ENCODE data around the gene AADACL3. TPM values are rescaled to one million over a fixed set of nuclear protein-coding genes. Genes with fewer than 3 reads are reported as not detected.

Gene AADACL3
- total and polyA plus RNA-seq, 9 of the 15 experiments (the other 6 are each of a cell fraction or from before 2014, with no cell fraction given) = not detected

DNA sequence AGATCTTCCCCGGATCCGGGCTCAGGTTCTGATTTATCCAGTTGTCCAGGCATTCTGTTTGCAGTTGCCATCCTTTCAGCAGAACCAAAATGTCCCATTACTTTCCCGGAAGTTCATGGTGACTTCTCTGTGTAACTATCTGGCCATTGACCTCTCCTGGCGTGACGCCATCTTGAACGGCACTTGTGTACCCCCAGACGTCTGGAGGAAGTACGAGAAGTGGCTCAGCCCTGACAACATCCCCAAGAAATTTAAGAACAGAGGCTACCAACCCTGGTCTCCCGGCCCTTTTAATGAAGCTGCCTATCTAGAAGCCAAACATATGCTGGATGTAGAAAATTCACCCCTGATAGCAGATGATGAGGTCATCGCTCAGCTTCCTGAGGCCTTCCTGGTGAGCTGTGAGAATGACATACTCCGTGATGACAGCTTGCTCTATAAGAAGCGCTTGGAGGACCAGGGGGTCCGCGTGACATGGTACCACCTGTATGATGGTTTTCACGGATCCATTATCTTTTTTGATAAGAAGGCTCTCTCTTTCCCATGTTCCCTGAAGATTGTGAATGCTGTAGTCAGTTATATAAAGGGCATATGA lies 49.7 kb upstream of the AADACL3 start (continued):
- TF ChIP-seq, protein P1, sequence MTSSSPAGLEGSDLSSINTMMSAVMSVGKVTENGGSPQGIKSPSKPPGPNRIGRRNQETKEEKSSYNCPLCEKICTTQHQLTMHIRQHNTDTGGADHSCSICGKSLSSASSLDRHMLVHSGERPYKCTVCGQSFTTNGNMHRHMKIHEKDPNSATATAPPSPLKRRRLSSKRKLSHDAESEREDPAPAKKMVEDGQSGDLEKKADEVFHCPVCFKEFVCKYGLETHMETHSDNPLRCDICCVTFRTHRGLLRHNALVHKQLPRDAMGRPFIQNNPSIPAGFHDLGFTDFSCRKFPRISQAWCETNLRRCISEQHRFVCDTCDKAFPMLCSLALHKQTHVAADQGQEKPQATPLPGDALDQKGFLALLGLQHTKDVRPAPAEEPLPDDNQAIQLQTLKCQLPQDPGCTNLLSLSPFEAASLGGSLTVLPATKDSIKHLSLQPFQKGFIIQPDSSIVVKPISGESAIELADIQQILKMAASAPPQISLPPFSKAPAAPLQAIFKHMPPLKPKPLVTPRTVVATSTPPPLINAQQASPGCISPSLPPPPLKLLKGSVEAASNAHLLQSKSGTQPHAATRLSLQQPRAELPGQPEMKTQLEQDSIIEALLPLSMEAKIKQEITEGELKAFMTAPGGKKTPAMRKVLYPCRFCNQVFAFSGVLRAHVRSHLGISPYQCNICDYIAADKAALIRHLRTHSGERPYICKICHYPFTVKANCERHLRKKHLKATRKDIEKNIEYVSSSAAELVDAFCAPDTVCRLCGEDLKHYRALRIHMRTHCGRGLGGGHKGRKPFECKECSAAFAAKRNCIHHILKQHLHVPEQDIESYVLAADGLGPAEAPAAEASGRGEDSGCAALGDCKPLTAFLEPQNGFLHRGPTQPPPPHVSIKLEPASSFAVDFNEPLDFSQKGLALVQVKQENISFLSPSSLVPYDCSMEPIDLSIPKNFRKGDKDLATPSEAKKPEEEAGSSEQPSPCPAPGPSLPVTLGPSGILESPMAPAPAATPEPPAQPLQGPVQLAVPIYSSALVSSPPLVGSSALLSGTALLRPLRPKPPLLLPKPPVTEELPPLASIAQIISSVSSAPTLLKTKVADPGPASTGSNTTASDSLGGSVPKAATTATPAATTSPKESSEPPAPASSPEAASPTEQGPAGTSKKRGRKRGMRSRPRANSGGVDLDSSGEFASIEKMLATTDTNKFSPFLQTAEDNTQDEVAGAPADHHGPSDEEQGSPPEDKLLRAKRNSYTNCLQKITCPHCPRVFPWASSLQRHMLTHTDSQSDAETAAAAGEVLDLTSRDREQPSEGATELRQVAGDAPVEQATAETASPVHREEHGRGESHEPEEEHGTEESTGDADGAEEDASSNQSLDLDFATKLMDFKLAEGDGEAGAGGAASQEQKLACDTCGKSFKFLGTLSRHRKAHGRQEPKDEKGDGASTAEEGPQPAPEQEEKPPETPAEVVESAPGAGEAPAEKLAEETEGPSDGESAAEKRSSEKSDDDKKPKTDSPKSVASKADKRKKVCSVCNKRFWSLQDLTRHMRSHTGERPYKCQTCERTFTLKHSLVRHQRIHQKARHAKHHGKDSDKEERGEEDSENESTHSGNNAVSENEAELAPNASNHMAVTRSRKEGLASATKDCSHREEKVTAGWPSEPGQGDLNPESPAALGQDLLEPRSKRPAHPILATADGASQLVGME (CRISPR knock-in tag; IDR thresholded peaks at IDR 0.05) = no peak
- TF ChIP-seq SMARCC2 (IDR thresholded peaks at IDR 0.05; ENCODE audit: low read depth) (no peak), ATF7 (IDR thresholded peaks at IDR 0.05) (peak; percentile 93), CCAR2 (IDR thresholded peaks at IDR 0.05; ENCODE audit: low read depth, low read length) (no peak), NR2C1 (IDR thresholded peaks at IDR 0.05) (no peak), NR2C1 (tag; IDR thresholded peaks at IDR 0.05) (0 out of 2 replicates have a peak, but pooled peaks have one; percentile 17), XRCC4 (IDR thresholded peaks at IDR 0.05; ENCODE audit: extremely low read depth, insufficient read depth, insufficient read length) (no peak), ZNF324 (CRISPR knock-in tag; IDR thresholded peaks at IDR 0.05) (no peak), BCOR (IDR thresholded peaks at IDR 0.05) (no peak), ARID1B (IDR thresholded peaks at IDR 0.05) (peak; percentile 13; the same call in 1 of the 2 replicates), JUND (IDR thresholded peaks at IDR 0.05; ENCODE audit: borderline replicate concordance, low read depth, low read length) (peak; percentile 85; the same call in 1 of the 2 replicates), JUND (tag; IDR thresholded peaks at IDR 0.05; ENCODE audit: borderline replicate concordance, low read depth, low read length) (peak; percentile 87), HDAC6 (IDR thresholded peaks at IDR 0.05; ENCODE audit: low read depth, low read length) (no peak), TRIM24 (IDR thresholded peaks at IDR 0.05) (no peak), ATF1 (CRISPR knock-in tag; IDR thresholded peaks at IDR 0.05) (no peak), ATF1 (tag; IDR thresholded peaks at IDR 0.05) (peak; percentile 12; the same call in 1 of the 2 replicates), MYC (IDR thresholded peaks at IDR 0.05; ENCODE audit: low read depth, low read length) (no peak), MYC (CRISPR knock-in tag; IDR thresholded peaks at IDR 0.05; ENCODE audit: borderline replicate concordance, low read depth) (no peak), NFATC3 (IDR thresholded peaks at IDR 0.05) (no peak), TCF7 (IDR thresholded peaks at IDR 0.05; ENCODE audit: borderline replicate concordance) (no peak)
- TF ChIP-seq, protein P2, sequence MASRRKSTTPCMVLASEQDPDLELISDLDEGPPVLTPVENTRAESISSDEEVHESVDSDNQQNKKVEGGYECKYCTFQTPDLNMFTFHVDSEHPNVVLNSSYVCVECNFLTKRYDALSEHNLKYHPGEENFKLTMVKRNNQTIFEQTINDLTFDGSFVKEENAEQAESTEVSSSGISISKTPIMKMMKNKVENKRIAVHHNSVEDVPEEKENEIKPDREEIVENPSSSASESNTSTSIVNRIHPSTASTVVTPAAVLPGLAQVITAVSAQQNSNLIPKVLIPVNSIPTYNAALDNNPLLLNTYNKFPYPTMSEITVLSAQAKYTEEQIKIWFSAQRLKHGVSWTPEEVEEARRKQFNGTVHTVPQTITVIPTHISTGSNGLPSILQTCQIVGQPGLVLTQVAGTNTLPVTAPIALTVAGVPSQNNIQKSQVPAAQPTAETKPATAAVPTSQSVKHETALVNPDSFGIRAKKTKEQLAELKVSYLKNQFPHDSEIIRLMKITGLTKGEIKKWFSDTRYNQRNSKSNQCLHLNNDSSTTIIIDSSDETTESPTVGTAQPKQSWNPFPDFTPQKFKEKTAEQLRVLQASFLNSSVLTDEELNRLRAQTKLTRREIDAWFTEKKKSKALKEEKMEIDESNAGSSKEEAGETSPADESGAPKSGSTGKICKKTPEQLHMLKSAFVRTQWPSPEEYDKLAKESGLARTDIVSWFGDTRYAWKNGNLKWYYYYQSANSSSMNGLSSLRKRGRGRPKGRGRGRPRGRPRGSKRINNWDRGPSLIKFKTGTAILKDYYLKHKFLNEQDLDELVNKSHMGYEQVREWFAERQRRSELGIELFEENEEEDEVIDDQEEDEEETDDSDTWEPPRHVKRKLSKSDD (conservative IDR thresholded peaks at IDR 0.05; ENCODE audit: low read length) = no peak
- TF ChIP-seq, protein P3, sequence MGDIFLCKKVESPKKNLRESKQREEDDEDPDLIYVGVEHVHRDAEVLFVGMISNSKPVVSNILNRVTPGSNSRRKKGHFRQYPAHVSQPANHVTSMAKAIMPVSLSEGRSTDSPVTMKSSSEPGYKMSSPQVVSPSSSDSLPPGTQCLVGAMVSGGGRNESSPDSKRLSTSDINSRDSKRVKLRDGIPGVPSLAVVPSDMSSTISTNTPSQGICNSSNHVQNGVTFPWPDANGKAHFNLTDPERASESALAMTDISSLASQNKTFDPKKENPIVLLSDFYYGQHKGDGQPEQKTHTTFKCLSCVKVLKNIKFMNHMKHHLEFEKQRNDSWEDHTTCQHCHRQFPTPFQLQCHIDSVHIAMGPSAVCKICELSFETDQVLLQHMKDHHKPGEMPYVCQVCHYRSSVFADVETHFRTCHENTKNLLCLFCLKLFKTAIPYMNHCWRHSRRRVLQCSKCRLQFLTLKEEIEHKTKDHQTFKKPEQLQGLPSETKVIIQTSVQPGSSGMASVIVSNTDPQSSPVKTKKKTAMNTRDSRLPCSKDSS (IDR thresholded peaks at IDR 0.05; ENCODE audit: low read depth, partially characterized antibody) = no peak
